Activated CD8-positive, alpha-beta T cell treated with anti-CD3 and anti-CD28 coated beads, Interleukin-2, amount 10 ng/mL, durations not matched to agents 7 days and 5 days (primary cell): ENCODE results near the gene CISH. TPM values are rescaled to one million over a fixed set of nuclear protein-coding genes. Genes with fewer than 3 reads are reported as not detected.

Source experiments
- ATAC-seq: fragments of 150-1000 bp; cut with Tn5 transposase; one replicate; pipeline ENCODE4 v1.10.0; 2021; ENCODE audit warnings: moderate library complexity
- CTCF ChIA-PET: fragments of 350-600 bp; sonication (Branson Sonifier 250); formaldehyde crosslinking; loops from one replicate; lab custom pipeline; 2021; ENCODE audit warnings: antibody characterized with exemption; lab: Charles Lee
- POLR2A ChIA-PET: fragments of 350-600 bp; sonication (Branson Sonifier 250); formaldehyde crosslinking; loops from one replicate; lab custom pipeline; 2021; ENCODE audit warnings: antibody characterized with exemption; lab: Charles Lee
- DNase-seq: peaks from one replicate; pipeline ENCODE4 v3.0.0-alpha.2; 2020
- H3K27ac Mint-ChIP-seq: one replicate; pipeline ENCODE4 v1.8.0; 2021; ENCODE audit warnings: mild to moderate bottlenecking, mixed read lengths
- H3K27me3 Mint-ChIP-seq: one replicate; pipeline ENCODE4 v1.8.0; 2021; ENCODE audit warnings: low read depth, mixed read lengths
- H3K36me3 Mint-ChIP-seq: one replicate; pipeline ENCODE4 v1.8.0; 2021; ENCODE audit warnings: low read depth, mixed read lengths
- H3K4me1 Mint-ChIP-seq: one replicate; pipeline ENCODE4 v1.8.0; 2021; ENCODE audit warnings: low read depth, mixed read lengths
- H3K4me3 Mint-ChIP-seq: one replicate; pipeline ENCODE4 v1.8.0; 2021; ENCODE audit warnings: mild to moderate bottlenecking, mixed read lengths
- H3K9me3 Mint-ChIP-seq: one replicate; pipeline ENCODE4 v1.8.0; 2022; ENCODE audit warnings: mixed read lengths; ENCODE audit not compliant: insufficient read depth
- total RNA-seq, 2 experiments: library from RNA; stranded (reverse); gene quantifications; one replicate each; pipeline ENCODE4 v1.2.3, GENCODE V29; 2021

CISH gene
- total RNA-seq, 2 experiments from 2014 or later, result 380 to 394 TPM

DNA sequence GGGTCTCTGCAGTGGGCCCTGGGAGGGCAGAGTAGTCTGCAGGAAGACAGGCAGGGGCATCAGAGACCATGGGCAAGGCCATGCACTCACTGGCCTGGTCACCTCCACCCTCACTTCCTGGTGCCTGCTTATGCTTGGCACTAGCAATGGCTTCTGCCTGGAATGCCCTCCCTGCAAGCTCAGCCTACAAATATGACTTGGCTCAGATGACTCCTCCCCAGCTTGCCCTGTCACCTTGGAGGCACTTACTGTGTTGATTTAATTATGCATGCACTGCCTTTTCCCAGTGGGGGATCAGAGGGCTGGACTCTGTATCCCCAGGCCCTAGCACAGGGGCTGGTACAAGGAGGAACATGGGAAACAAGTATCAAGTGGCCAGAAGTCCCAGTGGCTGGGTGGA lies 51.9 kb downstream of the CISH start:
- H3K27ac Mint-ChIP-seq, result no peak overlapping the region
- no peaks in the 10 kb centered on the region for H3K27me3 Mint-ChIP-seq
- POLR2A ChIA-PET, result no interaction called here
- DNase-seq (no peak), ATAC-seq (no peak)
- no peak overlapping the region for H3K4me3 Mint-ChIP-seq
- no peaks in the 10 kb centered on the region for H3K9me3 Mint-ChIP-seq
- peaks cover 31% of the 10 kb centered on the region for H3K4me1 Mint-ChIP-seq
- H3K36me3 Mint-ChIP-seq, result peaks cover 21% of the 10 kb centered on the region
- CTCF ChIA-PET, result no interaction called here

DNA sequence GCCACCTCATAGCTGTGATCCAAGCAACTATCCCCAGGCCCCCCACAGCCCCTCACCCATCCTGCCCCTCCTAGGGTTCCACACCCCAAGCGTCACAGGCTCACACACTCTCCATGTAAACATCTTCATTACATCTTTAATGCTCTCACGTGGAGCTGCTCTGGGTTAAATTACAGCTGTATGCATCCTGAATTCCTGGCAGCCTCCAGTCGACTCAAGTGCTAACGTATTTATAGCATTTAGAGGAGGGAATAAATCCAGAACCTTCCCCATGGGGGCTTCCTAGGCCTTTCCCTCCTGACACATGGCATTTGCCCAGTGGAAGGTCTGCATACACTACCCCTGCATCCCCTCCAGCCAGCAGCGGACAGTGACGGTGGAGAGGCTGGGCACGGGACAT lies 53.7 kb downstream of the CISH start:
- Mint-ChIP-seq H3K9me3 (no peaks in the 10 kb centered on the region), H3K4me1 (peaks cover 18% of the 10 kb centered on the region), H3K36me3 (peaks cover 14% of the 10 kb centered on the region), H3K27ac (no peak overlapping the region), H3K27me3 (no peaks in the 10 kb centered on the region), H3K4me3 (no peak overlapping the region)
- CTCF ChIA-PET, result interaction anchor here (1.0 to 1.7 kb wide), 3 partner anchors 9 to 16 kb away, joined by 3 to 5 read pairs (median 4); partner anchors contain the start of genes C3orf18 and HEMK1
- DNase-seq (no peak), ATAC-seq (no peak)
- POLR2A ChIA-PET, result interaction anchor here (0.7 kb wide), 1 partner anchor 9 kb away, joined by 3 read pairs; no protein-coding TSS in a partner anchor

DNA sequence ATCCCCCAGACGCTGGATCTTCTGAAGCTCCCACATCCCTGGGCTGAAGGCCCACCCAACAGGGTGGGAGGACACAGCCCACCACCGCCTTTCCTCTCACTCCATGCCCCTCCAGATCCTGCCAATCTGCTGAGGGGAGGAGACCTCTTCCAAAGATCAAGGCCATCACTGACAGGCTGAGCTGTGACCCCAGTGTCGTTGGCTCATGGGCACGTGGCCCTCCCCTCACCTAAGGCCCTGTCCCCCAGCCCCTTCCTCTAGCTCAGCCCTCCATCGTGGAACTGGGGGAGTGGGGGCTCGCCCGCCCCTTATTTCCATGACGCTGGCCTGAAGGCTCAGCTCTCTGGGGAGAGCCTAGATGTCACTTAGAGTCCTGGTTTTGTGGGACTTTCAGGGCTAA lies 54.5 kb downstream of the CISH start:
- DNase-seq (no peak), ATAC-seq (no peak)
- no peak overlapping the region for H3K4me3 Mint-ChIP-seq
- no peaks in the 10 kb centered on the region for H3K9me3 Mint-ChIP-seq
- ChIA-PET CTCF (interaction anchor here (0.8 to 1.7 kb wide), 4 partner anchors 8 to 15 kb away, joined by 3 to 5 read pairs (median 4); partner anchors contain the start of genes C3orf18 and HEMK1), POLR2A (no interaction called here)
- no peaks in the 10 kb centered on the region for H3K27me3 Mint-ChIP-seq
- no peak overlapping the region for H3K27ac Mint-ChIP-seq
- H3K36me3 Mint-ChIP-seq, result peaks cover 14% of the 10 kb centered on the region
- H3K4me1 Mint-ChIP-seq, result peaks cover 14% of the 10 kb centered on the region

Other genes with a start within 250 kb of the CISH start
- gene CACNA2D2, start 108.1 kb downstream of the CISH start, total RNA-seq, result under 1 TPM; 0.78 to 0.95 TPM
- gene C3orf18, start 44.0 kb downstream of the CISH start, total RNA-seq, result 10 to 100 TPM; 58.5 to 61.6 TPM
- 10 to 100 TPM; 83.3 to 86.0 TPM for gene HEMK1, start 42.3 kb downstream of the CISH start, total RNA-seq
- 100 to 1,000 TPM; 224 to 225 TPM for gene MAPKAPK3, start 5.4 kb upstream of the CISH start, total RNA-seq
- 1 to 10 TPM; 3.2 to 3.4 TPM for gene DOCK3, start 63.2 kb upstream of the CISH start, total RNA-seq